HG02642 (cell line): ENCODE results near the gene NSFL1C.
A peak's percentile ranks its signal among the peaks of the same experiment; 100 is the strongest.

Experiments used
- ATAC-seq: cut with Tn5 transposase; IDR thresholded peaks from one replicate; pipeline ENCODE4 v1.9.1; 2021; ENCODE audit warnings: mild to moderate bottlenecking; ENCODE audit not compliant: unreplicated experiment, poor library complexity

Gene NSFL1C

DNA sequence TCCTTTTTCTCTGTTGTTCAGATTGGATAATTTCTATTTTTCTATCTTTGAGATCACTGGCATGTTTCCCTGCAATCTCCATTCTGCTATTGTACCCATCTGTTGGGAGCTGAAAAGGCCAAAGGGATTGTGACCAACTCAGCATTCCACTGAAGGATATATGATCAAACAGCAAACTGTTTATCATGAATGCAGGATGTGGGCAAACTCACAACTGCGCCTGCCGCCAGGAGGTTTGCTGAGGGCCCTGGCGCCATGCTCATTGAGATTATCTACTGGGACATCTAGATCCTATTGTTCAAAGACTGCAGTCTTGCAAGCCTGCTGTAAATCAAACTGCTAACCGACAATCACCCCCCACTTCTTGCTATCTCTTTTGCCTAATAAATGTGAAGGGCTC is 69.9 kb downstream of the NSFL1C start:
- ATAC-seq: no peak

DNA sequence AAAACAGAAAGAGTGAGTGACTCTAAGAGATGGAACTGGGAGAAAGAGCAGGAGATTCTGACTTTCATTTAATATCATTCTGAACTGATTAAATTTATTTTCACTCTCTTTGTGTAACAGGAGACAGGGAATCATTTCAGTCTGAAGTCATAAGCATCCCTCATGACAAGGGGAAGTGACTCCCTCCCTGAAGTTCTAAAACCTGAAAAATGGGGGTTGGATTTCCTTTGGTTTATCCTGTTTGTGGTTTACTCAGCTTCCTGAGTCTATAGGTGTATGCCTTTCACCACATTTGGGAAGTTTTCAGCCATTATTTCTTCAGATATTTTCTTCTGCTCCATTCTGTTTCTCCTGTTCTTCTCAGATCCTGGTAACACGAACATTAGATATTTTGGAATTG is 70.4 kb downstream of the NSFL1C start:
- no peak for ATAC-seq

DNA sequence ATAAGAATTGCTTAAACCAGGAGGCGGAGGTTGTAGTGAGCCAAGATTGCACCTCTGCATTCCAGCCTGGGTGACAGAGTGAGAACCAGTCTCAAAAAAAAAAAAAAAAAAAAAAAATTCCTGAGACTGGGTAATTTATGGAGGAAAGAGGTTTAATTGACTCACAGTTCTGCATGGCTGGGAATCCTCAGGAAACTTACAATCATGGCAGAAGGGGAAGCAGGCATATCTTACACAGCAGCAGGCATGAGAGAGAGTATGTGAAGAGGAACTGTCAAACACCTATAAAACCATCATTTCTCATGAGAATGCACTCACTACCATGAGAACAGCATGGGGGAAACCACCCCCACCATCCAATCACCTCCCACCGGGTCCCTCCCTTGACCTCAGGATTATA is 72.0 kb downstream of the NSFL1C start:
- ATAC-seq: no peak

DNA sequence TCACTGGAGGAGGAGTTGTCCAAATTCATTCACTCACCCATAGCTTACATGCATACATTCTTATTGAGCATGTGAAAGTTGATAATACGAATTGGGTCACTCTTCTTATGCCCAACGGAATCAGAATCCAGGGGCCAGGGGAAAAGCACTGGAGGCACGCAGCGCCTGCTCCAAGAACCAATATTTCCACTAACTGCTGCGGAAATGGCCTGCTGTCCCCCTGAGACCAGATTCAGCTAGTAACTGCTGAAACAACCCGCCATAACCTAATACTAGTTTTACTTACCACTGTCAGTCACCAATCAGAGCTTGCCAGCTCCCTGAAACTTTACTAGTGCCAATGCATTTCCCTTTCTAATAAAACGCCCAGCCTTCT is 73.2 kb downstream of the NSFL1C start:
- ATAC-seq: no peak

DNA sequence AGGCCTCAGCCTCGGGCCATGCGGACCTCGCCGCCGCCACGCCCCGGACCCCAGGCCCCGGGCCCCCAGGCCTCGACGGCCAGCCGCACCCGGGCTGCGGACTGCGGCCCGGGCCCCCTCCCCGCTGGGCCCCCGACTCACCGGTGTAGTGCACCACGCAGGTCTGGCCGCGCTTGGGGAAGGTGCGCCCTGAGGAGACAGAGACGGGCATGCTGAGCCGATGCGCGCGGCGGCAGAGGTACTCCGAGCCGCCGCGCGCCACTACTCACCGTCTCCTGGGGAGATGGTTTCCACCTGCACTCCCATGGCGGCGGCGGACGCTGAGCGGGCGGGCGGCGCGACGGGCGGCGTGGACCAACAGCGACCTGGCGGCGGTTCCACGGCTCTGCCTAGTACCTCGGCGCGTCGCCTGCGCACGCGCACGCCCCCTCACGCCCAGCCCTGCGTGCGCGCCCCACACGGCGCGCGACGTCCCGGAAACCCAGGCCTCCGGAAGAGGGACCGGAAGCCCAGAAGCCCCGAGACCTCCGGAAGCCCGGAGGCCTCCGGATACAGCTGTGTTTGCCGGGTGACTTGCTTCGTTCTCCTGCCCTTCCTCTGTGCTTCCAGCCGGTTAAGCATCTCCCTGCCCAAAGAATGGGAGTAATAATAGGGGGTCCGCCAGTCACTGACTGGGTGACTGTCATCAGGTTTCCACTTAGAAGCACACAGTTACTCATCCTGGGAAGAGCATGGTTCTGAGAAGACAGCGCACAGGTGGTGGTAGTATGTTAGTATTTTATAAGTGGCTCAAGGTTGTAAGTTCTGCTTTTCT is 73.7 kb downstream of the NSFL1C start, which contains the start of gene FKBP1A:
FKBP1A (minus strand) TSS at position 362 of the 814 bp plus-strand sequence; CDS start at position 306, 56 bp downstream.
- peak; percentile 92 for ATAC-seq

DNA sequence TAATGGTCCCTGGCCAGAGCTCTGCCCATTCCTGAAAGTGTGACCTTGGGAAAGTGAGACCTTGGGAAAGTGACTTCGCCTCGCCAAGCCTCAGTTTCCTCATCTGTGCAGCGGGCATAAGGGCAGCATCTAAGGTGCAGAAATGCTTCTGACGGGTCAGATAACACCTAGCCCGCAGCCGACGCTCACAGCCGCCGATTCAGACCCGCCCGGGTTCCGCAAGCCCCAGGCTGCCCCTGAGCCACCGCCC is 74.3 kb downstream of the NSFL1C start:
- peak; percentile 29 for ATAC-seq
